GM12878 (cell line): ENCODE results near the gene NR3C1. TPM values are rescaled to one million over a fixed set of nuclear protein-coding genes. Genes with fewer than 3 reads are reported as not detected.

Experiments used
- GABPA ChIP-seq: IDR thresholded peaks from 2 replicates; pipeline ENCODE4 v1.6.1; 2014; ENCODE audit warnings: antibody characterized with exemption, low read depth, mild to moderate bottlenecking, inconsistent platforms
- GATAD2B ChIP-seq: fragments of 450-650 bp; conservative IDR thresholded peaks from 2 replicates; pipeline ENCODE4 v1.6.1; 2017; ENCODE audit warnings: low read depth, mild to moderate bottlenecking, moderate library complexity
- JUNB ChIP-seq: IDR thresholded peaks from 2 replicates; pipeline ENCODE4 v1.6.1; 2016; ENCODE audit warnings: antibody characterized with exemption, mild to moderate bottlenecking
- KLF5 ChIP-seq: fragments of 450-650 bp; IDR thresholded peaks from 2 replicates; pipeline ENCODE4 v1.6.1; 2014; ENCODE audit warnings: mild to moderate bottlenecking; ENCODE audit not compliant: partially characterized antibody
- MTA2 ChIP-seq: fragments of 450-650 bp; IDR thresholded peaks from 2 replicates; pipeline ENCODE4 v1.6.1; 2016; ENCODE audit warnings: low read depth, mild to moderate bottlenecking, moderate library complexity
- NFIC ChIP-seq: IDR thresholded peaks from 2 replicates; pipeline ENCODE4 v1.6.1; 2012; ENCODE audit warnings: low read depth, mild to moderate bottlenecking, inconsistent platforms, low read length, moderate library complexity
- POLR2AphosphoS5 ChIP-seq: IDR thresholded peaks from 2 replicates; pipeline ENCODE4 v1.6.1; 2011; ENCODE audit warnings: mild to moderate bottlenecking, low read length, inconsistent platforms
- RELA ChIP-seq: fragments of 450-650 bp; IDR thresholded peaks from 2 replicates; pipeline ENCODE4 v1.8.0; 2014; ENCODE audit warnings: borderline replicate concordance; ENCODE audit not compliant: partially characterized antibody
- SMAD5 ChIP-seq: IDR thresholded peaks from 2 replicates; pipeline ENCODE4 v1.6.1; 2016; ENCODE audit warnings: antibody characterized with exemption, low read depth
- USF1 ChIP-seq: IDR thresholded peaks from 2 replicates; pipeline ENCODE4 v1.6.1; 2011; ENCODE audit warnings: borderline replicate concordance, low read depth, mild to moderate bottlenecking, moderate library complexity, mixed read lengths, low read length; ENCODE audit not compliant: insufficient read depth; ENCODE audit errors: extremely low read length
- ZNF622 ChIP-seq: fragments of 450-650 bp; IDR thresholded peaks from 2 replicates; pipeline ENCODE4 v1.6.1; 2017; ENCODE audit warnings: mild to moderate bottlenecking, inconsistent platforms
- polyA plus RNA-seq, 11 experiments: library from polyadenylated mRNA; depleted of rRNA in 4 of 11; unstranded in 6 of 11; stranded (reverse) in 5 of 11; fragments of >200 nt; fragmentation: Nextera tagmentation in 4 of 11; fragmentation: Illumina TruSeq in 1 of 11; extraction: Ambion mirVana in 4 of 11; extraction: Trizol in 1 of 11; gene quantifications; 1 replicate in 1 of 11; 2 replicates in 10 of 11; pipeline versions ENCODE4 v1.2.1 to v1.2.3, GENCODE V29; 2011 to 2016; ENCODE audit warnings: inconsistent platforms in 2 of 11, missing spikeins in 2 of 11, low read depth in 1 of 11
- total RNA-seq, 4 experiments: library from RNA; depleted of rRNA in 3 of 4; stranded (reverse); fragments of >200 nt in 3 of 4; fragmentation: Illumina TruSeq in 1 of 4; extraction: Trizol in 1 of 4; gene quantifications; 2 replicates each; pipeline versions ENCODE4 v1.2.1 to v1.2.3, GENCODE V29; 2013 to 2021
- TF ChIP-seq, protein P1 (sequence below): fragments of 150-350 bp; IDR thresholded peaks from 2 replicates; pipeline ENCODE4 v1.6.1; 2014; ENCODE audit warnings: mild to moderate bottlenecking, low read depth, low read length
- TF ChIP-seq, protein P2 (sequence below): IDR thresholded peaks from 2 replicates; pipeline ENCODE4 v1.6.1; 2012; ENCODE audit warnings: improper control_type of control experiment, low read depth, low read length; ENCODE audit not compliant: insufficient replicate concordance

The NR3C1 gene
- total and polyA plus RNA-seq, 10 of the 15 experiments (the other 5 are each of a cell fraction or from before 2014, with no cell fraction given), result 49.7 to 141 (median 109) TPM

- TF ChIP-seq, protein P1, sequence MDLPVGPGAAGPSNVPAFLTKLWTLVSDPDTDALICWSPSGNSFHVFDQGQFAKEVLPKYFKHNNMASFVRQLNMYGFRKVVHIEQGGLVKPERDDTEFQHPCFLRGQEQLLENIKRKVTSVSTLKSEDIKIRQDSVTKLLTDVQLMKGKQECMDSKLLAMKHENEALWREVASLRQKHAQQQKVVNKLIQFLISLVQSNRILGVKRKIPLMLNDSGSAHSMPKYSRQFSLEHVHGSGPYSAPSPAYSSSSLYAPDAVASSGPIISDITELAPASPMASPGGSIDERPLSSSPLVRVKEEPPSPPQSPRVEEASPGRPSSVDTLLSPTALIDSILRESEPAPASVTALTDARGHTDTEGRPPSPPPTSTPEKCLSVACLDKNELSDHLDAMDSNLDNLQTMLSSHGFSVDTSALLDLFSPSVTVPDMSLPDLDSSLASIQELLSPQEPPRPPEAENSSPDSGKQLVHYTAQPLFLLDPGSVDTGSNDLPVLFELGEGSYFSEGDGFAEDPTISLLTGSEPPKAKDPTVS, result no peak
- TF ChIP-seq USF1 (no peak), ZNF622 (no peak), MTA2 (no peak), GABPA (no peak), RELA (no peak), GATAD2B (no peak), POLR2AphosphoS5 (peak; percentile 73), JUNB (no peak), NFIC (no peak), SMAD5 (peak; percentile 46; the same call in 1 of the 2 replicates), KLF5 (no peak)
- TF ChIP-seq, protein P2, sequence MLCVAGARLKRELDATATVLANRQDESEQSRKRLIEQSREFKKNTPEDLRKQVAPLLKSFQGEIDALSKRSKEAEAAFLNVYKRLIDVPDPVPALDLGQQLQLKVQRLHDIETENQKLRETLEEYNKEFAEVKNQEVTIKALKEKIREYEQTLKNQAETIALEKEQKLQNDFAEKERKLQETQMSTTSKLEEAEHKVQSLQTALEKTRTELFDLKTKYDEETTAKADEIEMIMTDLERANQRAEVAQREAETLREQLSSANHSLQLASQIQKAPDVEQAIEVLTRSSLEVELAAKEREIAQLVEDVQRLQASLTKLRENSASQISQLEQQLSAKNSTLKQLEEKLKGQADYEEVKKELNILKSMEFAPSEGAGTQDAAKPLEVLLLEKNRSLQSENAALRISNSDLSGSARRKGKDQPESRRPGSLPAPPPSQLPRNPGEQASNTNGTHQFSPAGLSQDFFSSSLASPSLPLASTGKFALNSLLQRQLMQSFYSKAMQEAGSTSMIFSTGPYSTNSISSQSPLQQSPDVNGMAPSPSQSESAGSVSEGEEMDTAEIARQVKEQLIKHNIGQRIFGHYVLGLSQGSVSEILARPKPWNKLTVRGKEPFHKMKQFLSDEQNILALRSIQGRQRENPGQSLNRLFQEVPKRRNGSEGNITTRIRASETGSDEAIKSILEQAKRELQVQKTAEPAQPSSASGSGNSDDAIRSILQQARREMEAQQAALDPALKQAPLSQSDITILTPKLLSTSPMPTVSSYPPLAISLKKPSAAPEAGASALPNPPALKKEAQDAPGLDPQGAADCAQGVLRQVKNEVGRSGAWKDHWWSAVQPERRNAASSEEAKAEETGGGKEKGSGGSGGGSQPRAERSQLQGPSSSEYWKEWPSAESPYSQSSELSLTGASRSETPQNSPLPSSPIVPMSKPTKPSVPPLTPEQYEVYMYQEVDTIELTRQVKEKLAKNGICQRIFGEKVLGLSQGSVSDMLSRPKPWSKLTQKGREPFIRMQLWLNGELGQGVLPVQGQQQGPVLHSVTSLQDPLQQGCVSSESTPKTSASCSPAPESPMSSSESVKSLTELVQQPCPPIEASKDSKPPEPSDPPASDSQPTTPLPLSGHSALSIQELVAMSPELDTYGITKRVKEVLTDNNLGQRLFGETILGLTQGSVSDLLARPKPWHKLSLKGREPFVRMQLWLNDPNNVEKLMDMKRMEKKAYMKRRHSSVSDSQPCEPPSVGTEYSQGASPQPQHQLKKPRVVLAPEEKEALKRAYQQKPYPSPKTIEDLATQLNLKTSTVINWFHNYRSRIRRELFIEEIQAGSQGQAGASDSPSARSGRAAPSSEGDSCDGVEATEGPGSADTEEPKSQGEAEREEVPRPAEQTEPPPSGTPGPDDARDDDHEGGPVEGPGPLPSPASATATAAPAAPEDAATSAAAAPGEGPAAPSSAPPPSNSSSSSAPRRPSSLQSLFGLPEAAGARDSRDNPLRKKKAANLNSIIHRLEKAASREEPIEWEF, result no peak
Measured at GRCh38 chr5:143376195-143376779, 27.2 kb downstream of the NR3C1 start (continued).
